GM18868 (cell line): ENCODE results near the gene GTF2H3.
"Not testable (repeated sequence)": the region's sequence is repeated elsewhere in the genome, so short reads cannot be mapped to it uniquely, and the experiment has no call there.

Experiments
- ATAC-seq: cut with Tn5 transposase; IDR thresholded peaks from one replicate; pipeline ENCODE4 v1.9.1; 2021; ENCODE audit warnings: mild to moderate bottlenecking, moderate library complexity; ENCODE audit not compliant: unreplicated experiment

Gene GTF2H3

GRCh38 chr12:123633379-123634141, at the start of gene GTF2H3, which contains the start of gene EIF2B1:
TSS of gene GTF2H3 (plus strand) at chr12:123633829. CDS start at chr12:123633860, 31 bp downstream.
TSS of gene EIF2B1 (minus strand) at chr12:123633686. CDS start at chr12:123633557, 129 bp downstream.
- ATAC-seq, result peak; percentile 98

DNA sequence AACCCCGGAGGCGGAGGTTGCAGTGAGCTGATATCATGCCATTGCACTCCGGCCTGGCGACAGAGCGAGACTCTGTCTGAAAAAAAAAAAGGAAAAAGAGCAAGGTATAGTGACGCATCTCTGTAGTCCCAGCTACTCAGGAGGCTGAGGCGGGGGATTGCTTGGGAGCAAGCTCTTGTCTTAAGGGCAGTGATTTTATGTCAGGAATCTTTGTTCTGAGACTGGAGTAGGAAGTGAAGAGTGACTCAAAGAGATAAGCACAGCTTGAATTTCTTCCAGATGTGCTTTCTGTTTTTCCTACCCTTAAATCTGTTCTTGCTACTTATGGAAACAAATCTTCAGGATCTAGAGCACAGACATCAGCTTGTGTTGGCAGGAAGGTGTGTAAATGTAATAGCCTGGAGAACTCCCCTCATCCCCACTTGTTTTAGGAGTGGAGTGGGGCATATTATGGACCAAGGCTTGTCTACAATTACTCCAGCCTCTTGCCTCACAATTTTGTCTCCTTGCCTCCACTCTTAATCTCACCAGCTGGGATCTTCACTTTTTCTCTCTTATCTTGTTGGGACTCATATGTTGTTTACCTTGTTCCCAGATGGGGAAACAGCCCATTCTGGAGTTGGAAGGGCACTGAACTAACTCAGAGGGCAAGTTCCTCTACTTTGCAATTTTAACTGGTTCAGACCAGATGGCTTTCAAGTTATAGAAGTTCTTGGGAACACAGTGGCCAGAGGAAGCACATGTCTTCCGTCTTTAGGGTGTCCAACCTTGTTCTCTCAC, 41.7 kb upstream of the GTF2H3 start:
- no peak for ATAC-seq

DNA sequence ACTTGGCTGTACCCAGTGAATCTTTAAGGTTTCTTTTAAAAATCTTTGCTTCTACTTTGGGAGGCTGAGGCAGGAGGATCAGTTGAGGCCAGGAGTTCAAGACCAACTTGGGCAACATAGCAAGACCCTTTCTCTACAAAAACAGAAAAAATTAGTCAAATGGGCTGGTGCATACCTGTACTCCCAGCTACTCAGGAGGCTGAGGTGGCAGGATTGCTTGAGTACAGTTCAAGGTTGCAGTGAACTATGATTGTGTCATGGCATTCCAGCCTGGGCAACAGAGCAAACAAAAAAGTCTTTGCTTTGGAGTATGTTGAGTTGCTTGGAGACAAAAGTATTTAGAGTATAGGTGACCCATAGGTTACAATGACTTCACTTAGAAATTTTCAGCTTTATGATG, 37.9 kb upstream of the GTF2H3 start:
- no peak for ATAC-seq

GRCh38 chr12:123597100-123597499, 36.5 kb upstream of the GTF2H3 start:
- no peak for ATAC-seq

DNA sequence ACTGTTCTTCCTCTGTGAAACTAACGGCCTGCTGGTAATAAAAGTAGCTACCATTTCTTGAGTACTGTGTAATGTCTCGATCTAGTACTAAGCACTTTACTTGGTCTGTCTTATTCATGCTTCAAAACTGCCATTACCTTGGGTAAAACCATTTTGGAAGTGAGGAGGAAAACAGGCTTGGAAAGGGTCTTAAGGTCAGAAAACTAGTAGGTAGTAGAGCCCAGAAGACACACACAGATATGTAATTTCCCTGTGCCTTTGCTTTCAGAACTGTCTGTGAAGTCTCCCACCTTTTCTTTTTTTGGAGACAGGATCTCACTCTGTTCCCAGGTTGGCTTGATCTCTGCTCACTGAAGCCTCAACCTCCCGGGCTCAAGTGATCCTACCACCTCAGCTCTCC, 35.1 kb upstream of the GTF2H3 start:
- ATAC-seq, result no peak

GRCh38 chr12:123599310-123599709, 34.3 kb upstream of the GTF2H3 start:
- no peak for ATAC-seq

GRCh38 chr12:123599721-123600120, 33.9 kb upstream of the GTF2H3 start:
- no peak for ATAC-seq

DNA sequence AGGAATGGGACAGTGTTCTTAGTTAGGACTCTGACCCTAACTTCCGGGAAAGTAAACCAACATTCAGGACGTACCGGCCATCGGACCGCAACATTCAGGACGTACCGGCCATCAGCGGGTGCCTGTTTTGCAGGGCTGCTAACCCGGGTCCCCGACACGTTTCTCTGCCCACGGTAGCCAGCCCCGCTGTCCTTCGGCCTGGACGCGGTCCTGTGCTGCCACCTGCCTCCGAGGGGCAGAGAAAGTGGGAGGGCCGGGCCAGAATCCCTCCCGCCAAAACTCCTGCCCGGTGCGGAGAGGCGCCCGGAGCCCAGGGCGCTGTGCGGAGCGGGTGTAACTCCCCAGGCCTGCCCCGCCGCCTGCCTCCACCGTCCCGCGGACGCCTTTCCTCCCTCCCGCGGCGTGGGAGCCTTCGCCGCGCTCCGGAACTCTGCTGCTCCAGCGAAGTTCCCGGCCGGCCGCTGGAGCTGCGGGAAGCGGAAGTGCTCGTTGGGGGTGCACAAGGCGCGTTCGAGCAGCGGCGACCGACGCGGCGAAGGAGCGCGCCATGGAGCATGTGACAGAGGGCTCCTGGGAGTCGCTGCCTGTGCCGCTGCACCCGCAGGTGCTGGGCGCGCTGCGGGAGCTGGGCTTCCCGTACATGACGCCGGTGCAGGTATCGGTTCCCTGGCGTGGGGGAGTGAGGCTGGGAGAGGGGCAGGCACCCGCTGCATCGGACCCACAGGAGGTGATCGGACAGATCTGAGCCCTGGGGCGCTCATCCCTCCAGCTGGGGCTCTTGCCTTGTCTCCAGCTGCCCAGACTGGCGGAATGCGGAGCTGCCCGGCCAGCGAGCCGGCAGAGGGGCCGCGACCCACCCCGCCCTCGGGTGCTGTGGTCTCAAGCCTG, 31.8 kb upstream of the GTF2H3 start, which contains the start of gene DDX55:
DDX55 (plus strand) TSS at position 498 of the 888 bp plus-strand sequence; CDS start at position 548, 50 bp downstream.
- ATAC-seq, result peak; percentile 91

GRCh38 chr12:123602651-123603195, 30.9 kb upstream of the GTF2H3 start:
- no peak for ATAC-seq

- not testable (repeated sequence) for ATAC-seq
These were observed 30.1 kb upstream of the GTF2H3 start for GRCh38 chr12:123603495-123603894.

DNA sequence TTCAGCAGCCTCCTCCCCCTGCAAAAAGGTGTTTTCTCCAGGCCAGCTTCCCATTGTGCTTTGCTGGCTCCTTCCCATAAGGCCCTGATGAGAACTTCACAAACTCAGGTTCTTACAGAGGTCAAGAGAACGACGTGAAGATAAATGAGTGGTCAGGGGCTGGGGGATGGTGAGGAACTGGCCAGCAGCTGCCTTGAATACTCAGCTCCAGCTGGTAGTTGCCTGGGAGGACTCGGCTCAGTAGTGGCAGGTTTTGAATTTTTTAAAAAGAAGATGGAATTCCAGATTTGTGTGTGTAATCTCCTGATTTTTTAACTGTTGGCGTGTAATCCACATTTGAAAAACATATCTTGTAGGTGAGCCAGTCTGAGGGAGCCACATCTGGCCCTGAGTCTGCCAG, 25.9 kb upstream of the GTF2H3 start:
- no peak for ATAC-seq

DNA sequence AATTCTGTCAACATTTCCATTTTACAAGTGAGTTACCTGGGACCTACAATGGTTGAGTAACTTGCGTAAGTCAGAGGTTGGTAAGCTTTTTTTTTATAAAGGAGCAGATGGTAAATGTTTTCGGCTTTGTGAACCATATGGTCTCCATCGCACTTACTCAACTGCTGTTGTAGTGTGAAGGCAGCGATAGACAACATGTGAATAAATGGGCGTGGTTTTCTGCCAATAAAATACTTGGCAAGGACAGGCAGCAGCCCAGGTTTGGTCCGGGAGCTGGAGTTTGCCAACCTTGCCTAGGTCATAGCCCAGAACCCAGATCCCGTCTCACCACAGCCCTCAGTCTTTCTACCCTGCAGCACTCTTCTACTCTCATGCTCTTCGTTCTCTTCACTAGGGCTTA, 25.4 kb upstream of the GTF2H3 start:
- no peak for ATAC-seq

DNA sequence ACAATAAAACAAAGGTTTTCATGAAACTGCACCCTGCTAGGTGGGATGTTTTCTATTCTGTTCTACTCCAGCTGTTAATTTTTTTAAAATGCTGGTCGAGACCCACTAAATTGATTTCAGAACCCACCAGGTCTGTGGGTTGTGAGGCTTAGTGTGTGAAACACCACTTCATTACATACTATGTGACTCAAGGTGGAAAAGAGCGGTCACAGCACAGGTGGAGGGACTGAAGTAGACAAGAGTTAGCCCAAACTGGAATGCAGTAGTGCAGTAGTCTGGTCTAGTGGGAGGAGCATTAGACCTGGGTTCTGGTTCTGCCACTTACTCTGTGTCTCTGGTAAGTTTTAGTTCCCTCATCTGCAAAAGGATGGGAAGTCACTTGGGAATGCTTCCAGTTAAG, 19.5 kb upstream of the GTF2H3 start:
- no peak for ATAC-seq

- ATAC-seq, result no peak
These were observed 19.1 kb upstream of the GTF2H3 start for GRCh38 chr12:123614531-123614930.

DNA sequence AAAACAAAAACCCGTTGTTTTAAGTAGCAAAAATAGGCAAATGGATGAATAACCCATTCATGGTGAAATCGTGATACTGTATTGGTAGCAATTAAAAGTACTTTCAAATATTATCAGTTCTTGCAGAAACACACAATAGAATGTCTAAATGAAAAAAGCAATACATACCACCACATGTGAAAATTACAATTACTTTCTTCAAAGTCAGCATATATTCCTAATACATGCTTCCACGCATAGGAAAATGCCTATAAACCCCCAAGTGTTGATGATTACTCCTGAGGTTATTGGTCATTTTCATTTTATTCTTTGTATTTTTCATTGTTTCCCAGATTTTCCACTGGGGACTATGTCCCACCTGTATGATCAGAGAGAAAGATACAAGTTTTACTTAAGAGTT, 16.5 kb upstream of the GTF2H3 start:
- ATAC-seq, result no peak

DNA sequence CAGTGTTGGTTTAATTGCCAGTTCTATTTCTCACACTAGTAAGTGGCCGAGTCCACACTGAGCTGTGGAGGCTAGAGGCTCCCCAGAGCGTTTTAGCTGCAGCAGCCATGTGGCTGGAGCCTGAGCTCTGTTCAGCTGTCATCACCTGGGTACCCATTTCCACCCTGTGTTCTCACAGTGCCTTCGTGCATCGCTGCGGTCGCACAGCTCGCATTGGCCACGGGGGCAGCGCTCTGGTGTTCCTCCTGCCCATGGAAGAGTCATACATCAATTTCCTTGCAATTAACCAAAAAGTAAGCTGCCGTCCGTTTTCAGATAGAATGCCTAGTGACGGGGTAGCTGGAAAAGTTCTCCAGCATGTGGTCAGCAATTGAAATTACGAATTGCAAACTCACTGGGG, 16.0 kb upstream of the GTF2H3 start:
- no peak for ATAC-seq

GRCh38 chr12:123621101-123621500, 12.5 kb upstream of the GTF2H3 start:
- ATAC-seq, result no peak

DNA sequence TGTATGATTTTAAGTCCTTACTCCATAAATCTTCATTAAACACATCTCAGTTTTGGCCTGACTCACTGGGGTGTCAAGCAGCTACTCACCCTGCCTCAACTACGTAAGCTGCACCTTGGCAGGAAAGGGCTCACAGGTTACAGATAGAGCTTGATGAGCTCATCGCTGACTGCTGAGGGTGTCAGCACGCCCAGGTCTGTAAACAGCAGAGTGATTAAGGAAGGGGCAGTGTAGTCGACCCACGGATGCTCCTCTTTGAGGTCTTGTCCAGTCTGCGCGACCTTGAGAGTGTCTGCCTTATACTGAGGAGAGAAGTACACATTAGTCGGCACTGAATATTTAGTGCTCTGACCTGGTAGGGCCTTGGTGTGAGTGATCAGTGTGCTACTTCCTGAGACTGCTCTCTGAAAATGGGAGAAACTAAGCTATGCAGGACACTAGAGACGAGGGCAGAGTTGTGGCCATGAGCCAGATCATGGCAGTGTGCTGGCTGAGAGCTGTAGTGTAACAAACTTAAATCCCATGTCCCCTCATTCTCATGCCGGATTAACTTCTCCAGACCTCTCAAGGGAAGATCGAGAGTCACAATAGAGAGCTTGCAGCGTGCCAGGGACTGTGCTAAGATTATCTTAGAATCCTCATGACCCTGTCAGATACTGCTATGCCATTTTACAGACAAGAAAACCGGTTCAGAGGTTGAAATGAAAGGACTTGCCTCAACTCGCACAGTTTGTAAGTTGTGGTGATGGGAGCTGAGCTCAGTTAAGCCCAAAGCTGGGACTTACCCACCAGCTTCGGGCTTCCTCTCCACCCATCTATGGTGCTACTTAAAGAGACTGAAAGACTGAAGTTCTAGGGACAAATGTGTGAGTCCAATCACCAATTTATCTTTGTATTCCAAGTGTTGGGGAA, 11.8 kb upstream of the GTF2H3 start:
- no peak for ATAC-seq

- ATAC-seq, result no peak
These were observed 523 bp downstream of the GTF2H3 start for GRCh38 chr12:123634142-123634561.

- no peak for ATAC-seq
These were observed 10.3 kb downstream of the GTF2H3 start for GRCh38 chr12:123643911-123644310.
